ENCODE measurements around the gene ATXN7L1.

ATXN7L1 gene

GRCh38 chr7:105827151-105827875 lies 49.1 kb downstream of the ATXN7L1 start:
- DNase-seq (ENCODE audit: low spot score), result no peak

GRCh38 chr7:105826143-105826542 lies 50.3 kb downstream of the ATXN7L1 start:
- DNase-seq (ENCODE audit: low spot score), result no peak

GRCh38 chr7:105825371-105825770 lies 51.0 kb downstream of the ATXN7L1 start:
- no peak for DNase-seq (ENCODE audit: low spot score)

- DNase-seq (ENCODE audit: low spot score), result no peak
Measured at GRCh38 chr7:105822806-105823205, 53.6 kb downstream of the ATXN7L1 start.

GRCh38 chr7:105821527-105821926 lies 54.9 kb downstream of the ATXN7L1 start:
- no peak for DNase-seq (ENCODE audit: low spot score)

- no peak for DNase-seq (ENCODE audit: low spot score)
Measured at GRCh38 chr7:105820363-105821066, 55.9 kb downstream of the ATXN7L1 start.

- no peak for DNase-seq (ENCODE audit: low spot score)
Measured at GRCh38 chr7:105819559-105819958, 56.8 kb downstream of the ATXN7L1 start.

GRCh38 chr7:105816954-105817615 lies 59.3 kb downstream of the ATXN7L1 start:
- DNase-seq (ENCODE audit: low spot score), result no peak

- no peak for DNase-seq (ENCODE audit: low spot score)
Measured at GRCh38 chr7:105816266-105816843, 60.0 kb downstream of the ATXN7L1 start.

GRCh38 chr7:105815576-105815975 lies 60.8 kb downstream of the ATXN7L1 start:
- no peak for DNase-seq (ENCODE audit: low spot score)

GRCh38 chr7:105814481-105814880 lies 61.9 kb downstream of the ATXN7L1 start:
- DNase-seq (ENCODE audit: low spot score), result no peak

- no peak for DNase-seq (ENCODE audit: low spot score)
Measured at GRCh38 chr7:105811189-105811847, 65.1 kb downstream of the ATXN7L1 start.

GRCh38 chr7:105810556-105810955 lies 65.8 kb downstream of the ATXN7L1 start:
- no peak for DNase-seq (ENCODE audit: low spot score)

- DNase-seq (ENCODE audit: low spot score), result peak; percentile 80
Measured at GRCh38 chr7:105808703-105809590, 67.5 kb downstream of the ATXN7L1 start.

GRCh38 chr7:105808209-105808608 lies 68.2 kb downstream of the ATXN7L1 start:
- no peak for DNase-seq (ENCODE audit: low spot score)

- DNase-seq (ENCODE audit: low spot score), result no peak
Measured at GRCh38 chr7:105807448-105807762, 69.0 kb downstream of the ATXN7L1 start.

- DNase-seq (ENCODE audit: low spot score), result peak; percentile 49
Measured at GRCh38 chr7:105806592-105807447, 69.6 kb downstream of the ATXN7L1 start.

GRCh38 chr7:105805447-105806019 lies 70.9 kb downstream of the ATXN7L1 start:
- DNase-seq (ENCODE audit: low spot score), result no peak

GRCh38 chr7:105803429-105803736 lies 73.0 kb downstream of the ATXN7L1 start:
- no peak for DNase-seq (ENCODE audit: low spot score)

All from germinal center (tissue), 1 donor.